MCF 10A (cell line): ENCODE data around the gene DGCR8. TPM values are rescaled to one million over a fixed set of nuclear protein-coding genes. Genes with fewer than 3 reads are reported as not detected.
A peak's percentile ranks its signal among the peaks of the same experiment; 100 is the strongest.

Experiments used
- BruUV-seq: library from RNA; stranded (reverse); fragments of 400-500 nt; replicated peaks from 2 replicates; lab custom pipeline; 2021; lab: Mats Ljungman, UMichigan
- CTCF ChIA-PET: fragments of 300-600 bp; sonication (Branson Sonifier 250); formaldehyde crosslinking; extraction: SDS; loops from one replicate; lab custom pipeline; 2021; ENCODE audit warnings: antibody characterized with exemption, inconsistent platforms; lab: Yijun Ruan, JAX
- POLR2A ChIA-PET: fragments of 300-600, 350-650 bp; sonication (Branson Sonifier 250); formaldehyde crosslinking; extraction: SDS; loops from one replicate; lab custom pipeline; 2020; ENCODE audit warnings: antibody characterized with exemption, inconsistent platforms; lab: Yijun Ruan, JAX
- DNase-seq: peaks from one replicate; pipeline ENCODE4 v3.0.0-alpha.2; 2018; ENCODE audit not compliant: unreplicated experiment
- H3K27ac Mint-ChIP-seq: one replicate; pipeline ENCODE4 v1.8.0; 2022; ENCODE audit warnings: mild to moderate bottlenecking, low read depth, mixed read lengths; ENCODE audit not compliant: unreplicated experiment
- H3K27me3 Mint-ChIP-seq: one replicate; pipeline ENCODE4 v1.8.0; 2022; ENCODE audit warnings: mixed read lengths; ENCODE audit not compliant: insufficient read depth, unreplicated experiment
- H3K36me3 Mint-ChIP-seq: one replicate; pipeline ENCODE4 v1.8.0; 2022; ENCODE audit warnings: mild to moderate bottlenecking, moderate library complexity, mixed read lengths; ENCODE audit not compliant: insufficient read depth, unreplicated experiment
- H3K4me1 Mint-ChIP-seq: one replicate; pipeline ENCODE4 v1.8.0; 2022; ENCODE audit warnings: mixed read lengths; ENCODE audit not compliant: insufficient read depth, unreplicated experiment
- H3K4me3 Mint-ChIP-seq: one replicate; pipeline ENCODE4 v1.8.0; 2022; ENCODE audit warnings: mild to moderate bottlenecking, moderate library complexity, mixed read lengths; ENCODE audit not compliant: unreplicated experiment
- H3K9me3 Mint-ChIP-seq: one replicate; pipeline ENCODE4 v1.8.0; 2022; ENCODE audit warnings: mixed read lengths; ENCODE audit not compliant: unreplicated experiment
- CTCF ChIP-seq: fragments of 200-600 bp; IDR thresholded peaks from one replicate; pipeline ENCODE4 v1.8.0; 2022; ENCODE audit warnings: antibody characterized with exemption, mild to moderate bottlenecking; ENCODE audit not compliant: unreplicated experiment
- intact Hi-C: fragments of 100-400 bp; cut with micrococcal nuclease; formaldehyde crosslinking; loops from 2 replicates; pipeline ENCODE4 v1.14.1; 2022
- total RNA-seq: library from RNA; stranded (reverse); gene quantifications from 2 replicates; pipeline ENCODE4 v1.2.3, GENCODE V29; 2022

Gene DGCR8
- total RNA-seq, 1 experiment from 2014 or later: 40.8 TPM

DNA sequence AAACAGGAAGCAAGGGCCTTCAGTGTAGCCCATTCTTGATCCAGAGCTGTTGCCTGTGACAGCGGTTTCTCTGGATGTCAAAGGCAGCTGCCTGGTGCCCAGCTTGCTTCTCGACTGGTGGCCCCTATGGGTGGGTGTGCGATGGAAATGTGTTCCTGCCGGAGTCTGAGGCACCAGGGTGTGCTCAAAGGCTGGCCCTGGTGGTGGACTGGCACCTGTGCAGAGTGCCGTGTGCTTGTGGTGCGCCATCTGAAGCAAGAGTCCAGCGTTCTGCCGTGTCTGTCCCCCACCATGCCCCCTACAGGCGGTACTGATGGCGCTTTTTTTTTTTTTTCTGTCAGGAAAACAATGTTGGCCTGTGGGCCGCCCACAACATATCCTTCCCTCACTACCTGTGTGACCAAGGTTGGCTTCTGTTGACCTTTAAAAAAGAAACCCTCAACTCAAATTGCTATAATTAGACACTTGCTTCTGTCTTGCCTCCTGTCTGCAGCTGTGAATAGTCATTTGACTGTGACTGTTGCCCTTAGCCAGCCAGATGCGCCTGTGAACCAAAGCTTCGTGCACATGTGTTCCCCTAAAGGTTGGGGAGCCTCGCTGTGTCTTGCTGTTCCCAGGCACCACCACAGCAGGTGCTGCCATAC lies 31.1 kb downstream of the DGCR8 start:
- DNase-seq: peak; percentile 27
- Mint-ChIP-seq H3K9me3 (no peaks in the 10 kb centered on the region), H3K4me1 (peaks cover 5% of the 10 kb centered on the region), H3K27me3 (no peaks in the 10 kb centered on the region), H3K27ac (no peak overlapping the region), H3K36me3 (peaks cover 74% of the 10 kb centered on the region), H3K4me3 (no peak overlapping the region)
- POLR2A ChIA-PET: interaction anchor here (0.7 kb wide), 1 partner anchor 467 kb away, joined by 3 read pairs; no protein-coding TSS in a partner anchor
- no peak for TF ChIP-seq CTCF
- intact Hi-C loops: loop anchor here (10.0 kb wide), 1 partner anchor 136 kb away; no protein-coding TSS in a partner anchor
- no TSS peak for BruUV-seq
- CTCF ChIA-PET: interaction anchor here (0.7 kb wide), 1 partner anchor 50 kb away, joined by 5 read pairs; no protein-coding TSS in a partner anchor

GRCh38 chr22:20111689-20112622 lies 31.9 kb downstream of the DGCR8 start:
- Mint-ChIP-seq H3K9me3 (no peaks in the 10 kb centered on the region), H3K4me1 (peaks cover 5% of the 10 kb centered on the region), H3K27ac (no peak overlapping the region), H3K36me3 (peaks cover 66% of the 10 kb centered on the region), H3K4me3 (no peak overlapping the region), H3K27me3 (no peaks in the 10 kb centered on the region)
- DNase-seq: no peak
- no TSS peak for BruUV-seq
- intact Hi-C loops: loop anchor here (10.0 kb wide), 1 partner anchor 137 kb away; no protein-coding TSS in a partner anchor
- POLR2A ChIA-PET: interaction anchor here (0.7 kb wide), 1 partner anchor 98 kb away, joined by 3 read pairs; no protein-coding TSS in a partner anchor
- CTCF ChIA-PET: interaction anchor here (0.7 kb wide), 1 partner anchor 51 kb away, joined by 5 read pairs; no protein-coding TSS in a partner anchor
- no peak for TF ChIP-seq CTCF

DNA sequence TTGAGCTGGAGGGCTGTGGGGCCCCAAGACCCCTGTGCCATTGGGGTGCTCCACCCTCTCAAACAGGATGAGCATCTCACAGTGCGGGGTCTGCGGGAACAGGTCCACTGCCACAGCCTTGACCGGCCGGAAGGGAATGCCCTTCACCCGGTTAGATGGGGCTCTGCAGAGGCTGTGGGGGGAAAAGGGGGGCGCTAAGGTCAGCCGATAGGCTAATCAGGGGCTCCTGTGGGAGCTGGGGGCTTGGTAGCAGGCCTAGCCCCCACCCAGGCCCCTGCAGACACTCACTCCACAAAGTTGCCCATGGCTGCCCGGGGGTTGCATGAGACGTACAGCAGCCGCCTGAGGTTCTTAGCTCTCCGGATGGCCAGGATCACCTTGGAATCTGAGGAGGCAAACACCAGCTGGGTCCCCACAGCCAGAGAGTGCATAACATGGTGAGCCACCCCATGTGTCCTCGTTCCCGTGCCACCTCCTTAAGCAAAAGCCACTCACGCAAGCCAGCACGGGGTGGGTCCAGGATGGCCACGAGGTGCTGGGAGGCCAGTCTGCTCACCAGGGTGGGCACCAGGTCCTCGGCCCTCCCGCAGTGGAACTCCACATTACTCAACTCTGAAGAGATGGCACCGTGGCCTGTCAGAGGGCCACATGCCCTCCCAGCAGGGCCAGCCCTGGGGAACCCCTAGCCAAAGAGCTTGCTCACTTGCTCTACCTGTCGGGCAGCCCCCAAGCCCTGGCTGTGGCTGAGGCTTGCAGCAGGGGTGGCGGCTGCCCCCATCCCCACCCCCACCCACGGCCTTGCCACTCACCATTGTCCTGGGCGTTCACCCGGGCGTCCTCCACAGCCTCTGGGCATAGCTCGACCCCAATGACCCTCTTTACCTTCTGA lies 32.8 kb downstream of the DGCR8 start:
- peaks cover 57% of the 10 kb centered on the region for H3K36me3 Mint-ChIP-seq
- POLR2A ChIA-PET: interaction anchor here (0.7 kb wide), 1 partner anchor 99 kb away, joined by 3 read pairs; no protein-coding TSS in a partner anchor

More for the DNA sequence above, 32.8 kb downstream of the DGCR8 start:
- no peaks in the 10 kb centered on the region for H3K27me3 Mint-ChIP-seq
- peaks cover 5% of the 10 kb centered on the region for H3K4me1 Mint-ChIP-seq
- no peak for TF ChIP-seq CTCF
- no peak for DNase-seq
- TSS peak; percentile 2 for BruUV-seq
- intact Hi-C loops: loop anchor here (10.0 kb wide), 1 partner anchor 138 kb away; no protein-coding TSS in a partner anchor
- H3K9me3 Mint-ChIP-seq: no peaks in the 10 kb centered on the region
- CTCF ChIA-PET: no interaction called here
- H3K27ac Mint-ChIP-seq: no peak overlapping the region
- H3K4me3 Mint-ChIP-seq: no peak overlapping the region
